Measurements from ENCODE around the gene VAT1L. TPM values are rescaled to one million over a fixed set of nuclear protein-coding genes. Genes with fewer than 3 reads are reported as not detected.

The VAT1L gene
- total RNA-seq, 6 experiments from 2014 or later, result 0.19 to 0.64 (median 0.51) TPM; not detected in 1

- no peaks in the 10 kb centered on the region for H3K9me3 ChIP-seq
- no peak for DNase-seq
- H3K4me1 ChIP-seq, result no peaks in the 10 kb centered on the region
- 92% methylated on average over 6 of the region's 6 CpGs for WGBS (ENCODE audit: insufficient coverage, low coverage, low lambda C conversion rate, missing lambda C conversion rate)
- ATAC-seq, result no peak
- intact Hi-C loops (cut with DNase I), result no loop called here
- no peaks in the 10 kb centered on the region for H3K27me3 ChIP-seq
- no peaks in the 10 kb centered on the region for H3K36me3 ChIP-seq
- no peak overlapping the region for H3K4me3 ChIP-seq
- TF ChIP-seq POLR2A (IDR thresholded peaks at IDR 0.05) (no peak), CTCF (IDR thresholded peaks at IDR 0.05) (no peak)
- no peak overlapping the region for H3K27ac ChIP-seq
Observed at GRCh38 chr16:77834635-77835540, 46.5 kb downstream of the VAT1L start.

GRCh38 chr16:77836801-77837200 lies 48.4 kb downstream of the VAT1L start:
- Histone ChIP-seq H3K4me1 (peaks cover 0 to 11% (median 5%) of the 10 kb centered on the region in 4 donors), H3K27ac (no peak overlapping the region), H3K4me3 (no peak overlapping the region), H3K27me3 (no peaks in the 10 kb centered on the region), H3K36me3 (no peaks in the 10 kb centered on the region), H3K9me3 (no peaks in the 10 kb centered on the region)
- no peak for TF ChIP-seq POLR2A (IDR thresholded peaks at IDR 0.05)
- no peak for TF ChIP-seq CTCF (IDR thresholded peaks at IDR 0.05)
- DNase-seq (no peak), ATAC-seq (no peak)
- 70% methylated on average over 5 of the region's 5 CpGs for WGBS (ENCODE audit: insufficient coverage, low coverage, low lambda C conversion rate, missing lambda C conversion rate)
- intact Hi-C loops (cut with DNase I), result no loop called here

GRCh38 chr16:77838597-77839255 lies 50.4 kb downstream of the VAT1L start:
- no peak overlapping the region for H3K27ac ChIP-seq
- DNase-seq, result no peak
- TF ChIP-seq POLR2A (IDR thresholded peaks at IDR 0.05), result no peak
- TF ChIP-seq CTCF (IDR thresholded peaks at IDR 0.05), result no peak
- peaks cover 0 to 11% (median 5%) of the 10 kb centered on the region in 4 donors for H3K4me1 ChIP-seq
- no peak overlapping the region for H3K4me3 ChIP-seq
- WGBS (ENCODE audit: insufficient coverage, low coverage, low lambda C conversion rate, missing lambda C conversion rate), result 75% methylated on average over 7 of the region's 7 CpGs
- intact Hi-C loops (cut with DNase I), result no loop called here
- ATAC-seq, result no peak
- H3K9me3 ChIP-seq, result no peaks in the 10 kb centered on the region
- no peaks in the 10 kb centered on the region for H3K27me3 ChIP-seq
- no peaks in the 10 kb centered on the region for H3K36me3 ChIP-seq

GRCh38 chr16:77840093-77840492 lies 51.7 kb downstream of the VAT1L start:
- Histone ChIP-seq H3K36me3 (no peaks in the 10 kb centered on the region), H3K27me3 (no peaks in the 10 kb centered on the region), H3K4me1 (peaks cover 0 to 11% (median 5%) of the 10 kb centered on the region in 4 donors), H3K9me3 (no peaks in the 10 kb centered on the region), H3K4me3 (no peak overlapping the region), H3K27ac (no peak overlapping the region)
- no peak for DNase-seq
- WGBS (ENCODE audit: insufficient coverage, low coverage, low lambda C conversion rate, missing lambda C conversion rate), result 36% methylated on average over 5 of the region's 5 CpGs
- peak in 3 of 4 donors; percentile 74 to 93 (median 83) for ATAC-seq
- intact Hi-C loops (cut with DNase I), result no loop called here
- TF ChIP-seq POLR2A (IDR thresholded peaks at IDR 0.05) (no peak), CTCF (IDR thresholded peaks at IDR 0.05) (no peak)

All from right lobe of liver (tissue), 6 donors.